ENCODE data around the gene MPND. TPM values are rescaled to one million over a fixed set of nuclear protein-coding genes. Genes with fewer than 3 reads are reported as not detected.

The MPND gene, protein sequence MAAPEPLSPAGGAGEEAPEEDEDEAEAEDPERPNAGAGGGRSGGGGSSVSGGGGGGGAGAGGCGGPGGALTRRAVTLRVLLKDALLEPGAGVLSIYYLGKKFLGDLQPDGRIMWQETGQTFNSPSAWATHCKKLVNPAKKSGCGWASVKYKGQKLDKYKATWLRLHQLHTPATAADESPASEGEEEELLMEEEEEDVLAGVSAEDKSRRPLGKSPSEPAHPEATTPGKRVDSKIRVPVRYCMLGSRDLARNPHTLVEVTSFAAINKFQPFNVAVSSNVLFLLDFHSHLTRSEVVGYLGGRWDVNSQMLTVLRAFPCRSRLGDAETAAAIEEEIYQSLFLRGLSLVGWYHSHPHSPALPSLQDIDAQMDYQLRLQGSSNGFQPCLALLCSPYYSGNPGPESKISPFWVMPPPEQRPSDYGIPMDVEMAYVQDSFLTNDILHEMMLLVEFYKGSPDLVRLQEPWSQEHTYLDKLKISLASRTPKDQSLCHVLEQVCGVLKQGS
- 3.8 and 7.5 TPM in 2 replicates for total RNA-seq

DNA sequence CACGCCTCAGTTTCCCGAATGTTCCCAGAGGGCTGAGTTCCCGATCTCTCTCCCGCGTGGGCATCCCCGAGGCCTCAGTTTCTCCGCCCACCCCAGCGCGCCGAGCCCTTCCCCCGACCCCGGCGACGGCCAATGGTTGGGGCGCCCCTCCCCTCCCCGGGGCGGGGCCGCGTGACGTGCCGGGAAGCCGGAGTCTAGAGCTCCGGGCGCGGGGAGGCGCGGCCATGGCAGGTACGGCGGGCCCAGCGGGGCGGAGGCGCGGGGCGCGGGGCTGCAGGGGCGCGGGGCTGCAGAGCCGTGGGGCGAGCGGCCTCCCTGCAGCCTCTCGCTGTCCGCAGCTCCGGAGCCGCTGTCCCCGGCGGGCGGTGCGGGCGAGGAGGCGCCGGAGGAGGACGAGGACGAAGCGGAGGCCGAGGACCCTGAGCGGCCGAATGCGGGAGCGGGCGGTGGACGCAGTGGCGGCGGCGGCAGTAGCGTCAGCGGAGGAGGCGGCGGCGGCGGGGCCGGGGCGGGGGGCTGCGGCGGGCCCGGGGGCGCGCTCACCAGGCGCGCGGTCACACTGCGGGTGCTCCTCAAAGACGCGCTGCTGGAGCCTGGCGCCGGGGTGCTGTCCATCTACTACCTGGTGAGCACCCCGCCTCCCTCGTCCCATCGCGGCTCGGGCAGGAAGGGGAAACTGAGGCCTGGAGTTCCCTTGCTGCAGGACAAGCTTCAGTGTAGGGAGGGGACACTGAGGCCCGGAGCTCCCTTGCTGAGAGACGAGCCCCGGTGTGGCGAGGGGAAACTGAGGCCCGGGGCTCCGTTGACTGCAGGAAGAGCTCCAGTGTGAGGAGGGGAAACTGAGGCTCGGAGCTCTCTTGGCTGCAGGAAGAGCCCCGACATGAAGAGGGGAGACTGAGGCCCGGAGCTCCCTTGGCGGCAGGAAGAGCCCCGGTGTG is at the start of gene MPND:
TSS of gene MPND (plus strand) at position 193 of the 938 bp plus-strand sequence. CDS start at position 225, 32 bp downstream.

DNA sequence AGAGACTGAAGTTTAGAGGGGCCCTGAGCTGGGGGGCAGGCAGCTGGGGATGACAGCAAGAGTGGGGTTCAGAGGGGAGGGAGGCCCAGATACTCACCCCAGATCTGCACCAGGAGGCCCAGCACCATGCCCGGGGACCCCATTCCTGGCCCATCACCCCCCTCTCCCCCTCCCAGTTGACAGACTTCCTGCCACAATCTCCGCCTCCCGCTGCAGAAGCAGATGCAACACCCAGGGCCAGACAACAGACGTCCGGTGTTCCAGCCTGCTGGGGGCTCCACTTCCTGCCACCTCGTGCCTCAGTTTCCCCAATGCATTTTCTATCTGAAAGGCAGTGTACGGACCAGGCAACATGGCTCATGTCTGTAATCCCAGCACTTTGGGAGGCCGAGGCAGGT is 41.1 kb upstream of the MPND start, which contains the start of gene TMIGD2:
TSS of gene TMIGD2 (minus strand) at position 147 of the 398 bp plus-strand sequence. CDS start at position 143, 4 bp downstream.

DNA sequence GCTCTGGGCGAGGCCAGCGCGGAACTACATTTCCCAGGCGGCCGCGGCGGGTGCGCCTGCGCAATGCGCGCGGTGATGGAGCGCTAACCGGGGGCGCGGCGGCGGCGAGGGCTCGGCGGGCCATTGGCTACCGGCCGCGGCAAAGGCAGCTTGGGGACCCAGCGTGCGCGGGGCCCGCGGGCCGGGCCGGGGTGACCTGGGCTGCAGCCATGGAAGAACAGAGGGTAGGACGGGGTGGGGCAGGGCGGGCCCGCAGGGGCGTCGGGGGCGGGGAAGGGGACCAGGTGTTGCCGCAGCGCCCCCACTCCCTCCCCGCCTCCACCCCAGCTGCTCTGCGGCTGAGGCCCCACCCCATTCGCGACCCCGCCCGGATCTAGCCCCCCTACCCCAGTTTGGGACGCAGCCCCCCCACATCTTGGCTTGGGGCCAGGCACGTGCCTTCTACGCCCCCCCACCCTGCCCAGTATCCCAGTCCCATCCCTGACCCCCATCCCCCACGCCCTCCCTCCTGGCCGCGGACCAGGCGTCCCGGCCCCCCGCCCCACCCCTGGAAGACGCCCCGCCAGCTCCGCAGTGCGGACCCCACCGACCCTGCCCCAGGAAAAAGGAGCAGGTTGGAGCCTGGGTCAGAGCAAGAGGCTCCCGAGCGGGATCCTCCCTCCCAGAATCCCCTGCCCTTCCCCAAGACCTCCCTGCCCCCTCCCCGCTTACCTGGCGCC is 38.7 kb upstream of the MPND start, which contains the start of gene FSD1:
TSS of gene FSD1 (plus strand) at position 61 of the 719 bp plus-strand sequence. CDS start at position 210, 149 bp downstream.

DNA sequence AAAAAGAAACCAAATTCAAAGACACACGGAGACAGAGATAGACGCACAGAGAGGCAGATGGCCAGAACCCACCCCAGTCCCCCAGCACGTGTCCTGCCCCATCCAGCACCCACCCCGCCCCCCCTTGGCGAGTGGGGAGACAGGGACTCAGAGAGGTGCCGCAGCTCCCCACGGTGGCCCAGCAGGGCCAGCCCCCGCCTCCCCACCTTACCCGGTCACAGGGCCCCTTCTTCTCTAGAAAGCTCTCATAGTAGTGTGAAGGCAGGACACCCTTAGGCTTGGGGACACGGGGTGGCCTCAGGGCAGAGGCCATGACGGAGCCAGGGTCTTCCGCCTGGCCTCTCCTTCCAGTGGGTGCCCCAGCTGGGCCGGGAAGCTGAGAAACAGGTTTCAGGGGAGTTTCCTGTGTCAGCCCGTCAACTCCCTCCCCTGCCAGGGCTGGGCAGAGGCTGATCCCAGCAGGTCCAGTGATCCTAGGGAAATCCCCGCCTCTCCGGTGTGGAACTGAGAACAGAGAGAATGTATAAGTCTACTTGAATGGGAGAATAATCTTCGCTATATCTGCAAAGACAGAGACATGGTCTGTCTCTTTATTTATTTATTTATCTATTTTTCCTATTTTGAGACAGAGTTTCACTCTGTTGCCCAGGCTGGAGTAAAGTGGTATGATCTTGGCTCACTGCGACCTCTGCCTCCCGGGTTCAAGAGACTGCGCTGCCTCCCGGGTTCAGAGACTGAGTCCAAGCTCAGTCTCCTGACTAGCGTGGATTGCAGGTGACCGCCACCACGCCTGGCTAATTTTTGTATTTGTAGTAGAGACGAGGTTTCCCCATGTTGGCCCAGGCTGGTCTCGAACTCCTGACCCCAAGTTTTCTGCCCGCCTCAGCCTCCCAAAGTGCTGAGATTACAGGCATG is 4.7 kb upstream of the MPND start, which contains the start of gene STAP2:
TSS of gene STAP2 (minus strand) at position 387 of the 915 bp plus-strand sequence. CDS start at position 313, 74 bp downstream.

DNA sequence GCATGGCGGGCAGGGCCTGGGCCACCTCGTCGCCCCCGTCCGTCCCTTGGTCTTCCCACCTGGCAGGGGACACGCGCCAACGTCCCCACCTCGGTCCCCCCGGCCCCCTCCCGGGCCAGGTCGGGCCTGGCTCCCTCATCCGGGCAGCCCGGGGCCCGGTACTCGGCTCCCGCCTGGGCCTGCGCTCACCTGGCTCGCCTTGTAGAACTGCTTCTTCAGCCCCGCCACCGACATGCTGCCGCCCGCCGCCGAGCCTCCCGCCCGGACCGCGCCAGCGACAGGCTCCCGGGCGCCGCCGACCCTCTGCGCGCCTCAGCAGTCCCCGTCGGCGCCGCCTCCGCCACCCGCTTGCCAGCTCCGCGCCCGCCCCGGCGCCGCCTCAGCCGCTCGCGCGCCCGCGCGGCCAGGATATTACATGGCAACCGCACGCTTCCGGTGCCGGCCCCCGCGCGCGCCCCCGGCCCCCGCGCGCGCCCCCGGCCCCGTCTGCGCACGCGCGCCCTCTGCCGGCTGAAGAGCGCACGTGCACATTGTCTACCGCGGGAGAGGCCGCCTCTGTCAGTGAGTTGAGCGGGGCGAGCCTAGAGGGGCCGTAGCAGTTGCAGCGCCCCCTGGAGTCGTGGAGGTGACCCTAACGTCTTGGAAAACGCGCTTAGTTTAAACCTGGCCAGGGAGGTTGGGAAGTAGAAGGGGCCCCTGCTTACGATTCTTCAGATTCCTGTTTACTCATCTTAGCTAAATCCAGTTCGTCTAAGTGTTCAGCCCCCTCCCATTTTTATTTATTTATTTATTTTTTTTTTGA is 57.0 kb downstream of the MPND start, which contains the start of gene SH3GL1:
TSS of gene SH3GL1 (minus strand) at position 413 of the 802 bp plus-strand sequence. CDS start at position 234, 179 bp downstream.

DNA sequence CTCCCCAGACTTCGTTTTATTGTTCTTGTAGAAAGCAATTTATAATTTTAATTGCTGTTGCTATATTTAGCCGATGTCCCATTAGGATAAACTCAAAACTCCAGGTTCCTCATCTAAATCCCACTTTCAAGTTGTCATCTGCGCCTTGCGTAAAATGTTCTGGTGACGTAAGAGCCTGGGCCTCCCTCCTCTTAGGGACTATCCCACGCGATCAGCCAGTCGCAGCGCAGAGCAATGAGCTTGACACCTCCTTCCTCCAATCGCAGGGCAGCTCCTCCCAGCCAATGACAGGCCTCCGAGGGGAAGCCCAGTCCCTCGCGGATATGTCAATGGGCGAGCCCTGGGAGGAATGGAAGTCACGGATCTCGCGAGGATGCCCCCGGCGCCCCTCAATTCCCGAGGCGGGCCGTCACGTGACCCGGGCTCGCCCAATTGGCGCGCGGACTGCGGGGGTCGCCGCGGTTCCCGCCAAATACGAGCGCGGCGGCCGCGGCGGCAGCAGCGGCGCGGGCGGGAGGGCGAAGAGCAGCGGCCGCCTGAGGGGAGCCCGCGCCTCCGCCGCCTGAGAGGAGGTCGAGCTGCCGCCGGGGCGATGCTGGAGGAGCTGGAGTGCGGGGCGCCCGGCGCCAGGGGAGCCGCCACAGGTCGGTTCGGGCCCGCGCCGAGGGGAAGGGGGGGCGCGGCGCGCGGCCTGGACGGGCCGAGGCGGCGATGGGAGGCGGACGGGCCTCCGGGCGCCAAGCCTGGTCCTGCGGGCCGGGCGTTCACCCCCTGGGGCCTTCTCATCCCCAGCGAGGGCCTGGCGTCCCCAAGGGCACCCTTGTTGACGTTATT is 59.0 kb downstream of the MPND start, which contains the start of gene CHAF1A:
TSS of gene CHAF1A (plus strand) at position 470 of the 834 bp plus-strand sequence. CDS start at position 593, 123 bp downstream.

Other genes with a start within 250 kb of the MPND start
- 141 and 146 TPM in 2 replicates for gene MAP2K2, start 219.4 kb upstream of the MPND start, total RNA-seq
- gene CREB3L3, start 189.9 kb upstream of the MPND start, total RNA-seq: not detected in 2 replicates
- 9.9 and 21.1 TPM in 2 replicates for gene SIRT6, start 161.0 kb upstream of the MPND start, total RNA-seq
- gene ANKRD24, start 160.9 kb upstream of the MPND start, total RNA-seq: 0.34 and 2.5 TPM in 2 replicates
- gene EBI3, start 114.0 kb upstream of the MPND start, total RNA-seq: not detected in 2 replicates
- 16.4 and 17.4 TPM in 2 replicates for gene YJU2, start 96.5 kb upstream of the MPND start, total RNA-seq
- not detected in 2 replicates for gene SHD, start 64.3 kb upstream of the MPND start, total RNA-seq
- gene TMIGD2, start 41.2 kb upstream of the MPND start, total RNA-seq: not detected in 2 replicates
- under 0.01 and 0.07 TPM in 2 replicates for gene FSD1, start 39.0 kb upstream of the MPND start, total RNA-seq
- gene STAP2, start 4.7 kb upstream of the MPND start, total RNA-seq: 52.2 and 59.1 TPM in 2 replicates
- gene SH3GL1, start 57.0 kb downstream of the MPND start, total RNA-seq: 31.1 and 55.2 TPM in 2 replicates
- 5.5 and 5.8 TPM in 2 replicates for gene CHAF1A, start 59.1 kb downstream of the MPND start, total RNA-seq
- 69.9 and 90.6 TPM in 2 replicates for gene UBXN6, start 114.2 kb downstream of the MPND start, total RNA-seq
- gene HDGFL2, start 128.7 kb downstream of the MPND start, total RNA-seq: 46.0 and 48.5 TPM in 2 replicates
- gene PLIN4, start 174.9 kb downstream of the MPND start, total RNA-seq: 2.4 and 12.9 TPM in 2 replicates
- gene PLIN5, start 191.7 kb downstream of the MPND start, total RNA-seq: 0.07 TPM in 1 of 2 replicates, not detected in the other
- gene LRG1, start 196.5 kb downstream of the MPND start, total RNA-seq: 2.1 TPM in 1 of 2 replicates, not detected in the other
- under 0.01 TPM in 2 replicates for gene SEMA6B, start 216.1 kb downstream of the MPND start, total RNA-seq

Measured in nasal cavity respiratory epithelium epithelial cell of viscerocranial mucosa (primary cell).